ENCODE data around the gene SYNDIG1.

SYNDIG1 gene

GRCh38 chr20:24585796-24586522 is 116.5 kb downstream of the SYNDIG1 start:
- DNase-seq (ENCODE audit: low read depth) = no peak

- DNase-seq (ENCODE audit: low read depth) = no peak
These were observed 117.1 kb downstream of the SYNDIG1 start for GRCh38 chr20:24586523-24586840.

- DNase-seq (ENCODE audit: low read depth) = no peak
These were observed 118.1 kb downstream of the SYNDIG1 start for GRCh38 chr20:24587384-24588046.

DNA sequence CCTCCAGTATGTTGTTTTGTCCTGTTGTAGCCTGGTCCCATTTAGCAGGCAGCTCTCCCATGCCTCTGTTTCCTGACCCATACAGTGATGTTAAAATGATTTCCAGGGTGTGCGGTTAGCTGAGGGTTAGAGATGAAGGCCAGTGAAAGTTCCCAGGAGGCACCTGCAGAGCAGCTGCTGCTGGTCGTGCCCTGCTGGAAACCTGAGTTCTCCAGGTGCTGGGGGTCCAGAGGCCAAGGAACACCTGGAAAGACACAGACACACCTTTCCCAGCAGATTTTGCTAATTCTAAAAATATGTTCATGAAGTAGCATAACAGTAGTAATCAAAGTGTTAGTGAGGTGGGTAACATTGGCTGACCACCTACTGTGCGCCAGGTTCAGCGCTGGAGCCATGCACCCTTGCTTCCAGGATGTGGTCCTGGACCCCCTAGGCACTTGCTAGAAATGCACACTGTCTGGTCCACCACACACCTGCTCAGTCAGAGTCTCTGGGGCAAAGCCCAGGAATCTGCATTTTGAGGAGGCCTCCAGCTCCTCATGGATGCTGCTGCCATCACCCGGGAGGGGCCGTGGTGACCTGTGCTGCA is 118.7 kb downstream of the SYNDIG1 start:
- DNase-seq (ENCODE audit: low read depth) = no peak

DNA sequence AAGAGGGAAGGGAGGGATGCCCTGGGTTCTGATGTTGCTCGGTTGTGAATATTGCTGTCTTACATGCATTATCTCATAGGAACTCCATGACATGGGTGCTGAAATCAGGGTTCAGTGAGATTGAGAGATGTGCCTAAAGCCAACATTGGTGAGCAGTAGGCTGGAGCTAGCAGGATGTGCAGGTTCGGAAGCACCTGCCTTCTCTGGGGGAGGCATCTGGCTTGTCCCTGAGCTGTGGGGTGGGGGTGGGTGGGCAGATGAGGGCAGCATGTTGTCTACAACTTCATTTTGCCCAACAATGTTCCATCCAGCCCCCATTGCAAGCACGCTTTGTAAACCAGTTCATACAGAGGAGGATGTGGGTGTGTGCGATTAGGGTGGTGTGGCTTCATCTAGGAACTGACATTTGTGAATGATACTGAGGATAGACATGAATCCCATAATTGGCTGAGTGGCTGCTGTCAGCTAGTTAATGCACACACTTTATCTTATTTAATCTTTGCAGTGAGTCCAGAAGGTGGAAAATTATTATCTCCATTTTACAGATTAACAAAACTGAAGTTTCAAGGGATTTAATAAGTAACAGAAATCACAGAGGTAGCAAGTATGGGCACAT is 119.4 kb downstream of the SYNDIG1 start:
- DNase-seq (ENCODE audit: low read depth) = no peak

DNA sequence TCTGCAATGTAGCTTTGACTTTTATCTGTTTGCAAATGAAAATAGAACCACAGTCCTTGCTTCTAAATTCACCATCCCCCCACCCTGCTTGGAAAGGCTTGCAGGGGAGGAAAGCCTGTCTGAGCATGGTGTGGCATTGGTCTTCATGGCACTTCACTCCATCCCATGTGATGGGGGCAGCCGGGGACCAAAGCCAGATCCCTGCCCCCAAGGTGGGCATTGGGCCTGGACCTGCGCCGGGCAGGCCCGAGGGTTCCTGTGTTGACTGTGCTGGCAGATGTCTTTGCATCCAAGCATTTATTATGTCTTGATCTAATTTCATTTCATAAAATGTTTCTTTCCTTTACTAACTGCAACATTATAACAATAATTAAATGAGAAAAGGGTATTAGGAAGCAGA is 120.0 kb downstream of the SYNDIG1 start:
- DNase-seq (ENCODE audit: low read depth) = no peak

DNA sequence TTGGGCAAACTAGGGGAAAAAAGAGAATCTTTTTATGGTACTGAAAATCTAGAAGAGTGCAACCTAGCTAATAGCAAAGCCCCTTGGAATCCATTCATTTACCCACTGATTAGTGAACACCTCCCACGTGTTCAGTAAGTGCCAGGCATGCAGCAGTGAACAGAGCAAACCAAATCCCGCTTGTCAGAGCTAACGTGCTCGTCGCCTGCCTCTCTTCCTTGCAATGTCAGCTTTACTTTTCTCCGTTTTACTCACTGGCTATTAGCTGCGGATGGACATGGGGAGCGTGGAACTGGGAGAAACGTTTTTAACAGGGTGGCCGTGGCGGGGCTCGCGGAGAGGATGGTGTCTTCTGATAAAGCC is 120.4 kb downstream of the SYNDIG1 start:
- no peak for DNase-seq (ENCODE audit: low read depth)

- DNase-seq (ENCODE audit: low read depth) = no peak
These were observed 121.0 kb downstream of the SYNDIG1 start for GRCh38 chr20:24590178-24590982.

GRCh38 chr20:24597051-24597450 is 127.6 kb downstream of the SYNDIG1 start:
- no peak for DNase-seq (ENCODE audit: low read depth)

DNA sequence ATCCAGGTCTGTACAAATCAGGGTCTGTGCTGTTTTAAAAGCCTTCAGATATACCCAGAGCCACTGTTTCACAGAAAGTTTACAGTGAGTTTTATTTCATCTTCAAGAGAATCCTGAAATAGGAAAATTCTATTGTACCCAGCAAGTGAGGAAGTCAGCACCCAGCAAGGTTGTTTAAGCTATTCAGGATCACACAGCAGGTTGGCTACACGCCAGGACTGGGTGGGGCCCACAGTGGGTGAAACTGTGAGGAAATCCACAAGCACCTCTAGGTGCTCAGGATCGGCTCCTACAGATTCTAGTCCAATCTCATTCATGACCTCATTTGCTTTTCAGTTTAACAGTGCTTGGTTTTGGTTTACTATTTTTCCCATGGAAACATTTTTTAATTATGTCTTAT is 128.9 kb downstream of the SYNDIG1 start:
- DNase-seq (ENCODE audit: low read depth) = no peak

DNA sequence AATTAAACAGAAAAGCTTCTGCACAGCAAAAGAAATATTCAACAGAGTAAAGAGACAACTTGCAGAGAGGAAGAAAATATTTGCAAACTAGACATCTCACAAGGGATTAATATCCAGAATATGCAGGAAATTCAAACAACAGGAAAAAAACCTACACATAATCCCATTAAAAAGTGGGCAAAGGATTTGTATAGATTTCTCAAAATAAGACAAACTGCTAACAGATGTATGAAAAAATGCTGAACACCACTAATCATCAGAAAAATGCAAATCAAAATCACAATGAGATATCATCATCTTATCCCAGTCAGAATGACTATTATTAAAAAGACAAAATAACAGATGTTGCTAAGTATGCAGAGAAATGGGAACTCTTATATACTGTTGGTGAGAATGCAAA is 129.6 kb downstream of the SYNDIG1 start:
- no peak for DNase-seq (ENCODE audit: low read depth)

DNA sequence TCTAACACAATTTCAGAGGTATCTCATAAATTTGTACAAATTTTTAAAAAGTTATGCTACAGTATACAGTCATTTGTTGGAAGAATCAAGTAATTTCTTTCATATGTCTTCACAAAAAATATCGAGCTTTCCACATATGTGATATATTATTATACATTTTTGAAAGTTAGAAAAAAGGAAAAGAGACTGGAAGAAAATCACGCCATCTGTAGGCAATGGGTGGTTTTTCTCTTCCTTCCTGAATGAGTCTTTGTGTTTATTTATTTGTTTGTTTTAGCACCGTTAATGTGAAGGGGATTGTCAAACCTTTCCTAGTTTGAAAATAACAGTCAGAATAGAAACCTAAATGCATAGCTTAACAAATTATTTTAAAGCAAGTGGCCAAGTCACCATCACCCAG is 130.6 kb downstream of the SYNDIG1 start:
- no peak for DNase-seq (ENCODE audit: low read depth)

- no peak for DNase-seq (ENCODE audit: low read depth)
These were observed 134.0 kb downstream of the SYNDIG1 start for GRCh38 chr20:24603454-24603853.

DNA sequence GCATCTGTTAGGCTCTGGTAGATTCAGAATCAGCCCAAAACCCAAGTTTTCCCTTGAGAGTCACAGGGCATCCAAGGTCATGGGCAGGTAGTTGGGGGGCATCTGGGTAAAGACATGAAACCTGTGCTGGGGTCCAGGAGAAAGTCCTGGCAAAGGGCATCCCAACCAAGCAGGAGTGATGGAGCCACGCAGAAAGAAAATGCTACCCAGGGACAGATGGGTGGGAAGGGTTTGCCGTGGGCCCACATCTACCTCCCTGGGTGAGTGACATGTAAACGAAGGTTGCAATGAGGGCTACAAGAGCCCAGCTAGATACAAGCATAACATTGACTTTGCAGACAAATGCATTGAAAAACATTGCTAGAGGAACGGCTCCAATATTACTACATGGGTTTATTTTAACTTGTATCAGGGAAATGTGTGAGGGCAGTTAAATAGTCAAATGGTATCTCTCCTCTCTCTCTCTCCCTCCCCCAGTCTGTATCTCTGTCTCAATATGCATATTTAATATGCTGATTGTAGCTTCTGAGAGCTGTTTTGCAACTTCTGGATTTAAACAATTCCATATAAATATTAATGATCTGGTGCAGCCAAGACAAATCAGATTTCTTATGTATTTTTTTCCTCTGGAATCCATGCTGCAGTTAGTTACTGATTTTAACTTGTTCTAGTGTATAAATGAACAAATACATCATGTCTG is 135.7 kb downstream of the SYNDIG1 start:
- no peak for DNase-seq (ENCODE audit: low read depth)

DNA sequence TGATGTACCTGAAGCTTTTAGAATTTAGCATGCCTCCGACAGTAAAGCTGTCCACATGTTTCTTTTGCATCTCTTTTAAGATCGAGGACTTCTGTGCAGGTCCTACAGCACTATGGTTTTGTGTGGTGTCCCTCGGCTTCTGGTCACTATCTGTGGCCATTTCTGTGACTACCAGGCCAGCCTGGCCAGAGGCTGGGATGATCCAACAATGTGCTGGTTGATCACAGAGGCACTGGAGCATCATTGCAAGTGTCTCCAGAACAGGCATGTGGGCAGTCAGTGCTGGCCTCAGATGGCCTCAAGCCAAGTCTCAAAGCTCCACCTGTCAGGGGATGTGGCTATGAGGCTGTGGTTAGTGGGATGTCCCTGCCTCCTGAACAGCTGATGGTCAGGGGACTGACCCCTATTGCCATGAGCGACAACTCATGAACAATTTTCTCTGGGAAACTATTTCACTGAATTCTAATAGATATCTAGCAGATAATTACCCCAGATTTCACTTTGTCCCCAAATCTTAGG is 136.6 kb downstream of the SYNDIG1 start:
- no peak for DNase-seq (ENCODE audit: low read depth)

DNA sequence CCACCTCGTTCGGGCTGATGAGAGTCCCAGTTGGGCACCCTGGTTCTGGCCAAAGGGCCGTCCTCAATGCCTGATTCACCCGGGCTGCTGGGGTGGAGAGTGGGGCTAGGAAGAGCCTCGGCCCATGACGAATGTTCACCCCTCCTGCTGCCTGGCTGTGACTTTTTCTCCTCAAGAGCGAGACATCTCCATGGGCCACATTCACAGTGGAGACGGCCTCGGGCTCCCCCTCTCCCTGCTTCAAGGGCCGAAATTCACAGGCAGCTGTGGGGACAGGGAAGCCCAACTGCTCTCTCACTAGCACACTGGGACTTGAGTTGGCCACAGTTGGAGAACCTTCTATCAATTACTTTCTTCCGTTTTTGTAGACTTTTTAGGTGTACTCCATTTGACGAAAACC is 138.0 kb downstream of the SYNDIG1 start:
- no peak for DNase-seq (ENCODE audit: low read depth)

DNA sequence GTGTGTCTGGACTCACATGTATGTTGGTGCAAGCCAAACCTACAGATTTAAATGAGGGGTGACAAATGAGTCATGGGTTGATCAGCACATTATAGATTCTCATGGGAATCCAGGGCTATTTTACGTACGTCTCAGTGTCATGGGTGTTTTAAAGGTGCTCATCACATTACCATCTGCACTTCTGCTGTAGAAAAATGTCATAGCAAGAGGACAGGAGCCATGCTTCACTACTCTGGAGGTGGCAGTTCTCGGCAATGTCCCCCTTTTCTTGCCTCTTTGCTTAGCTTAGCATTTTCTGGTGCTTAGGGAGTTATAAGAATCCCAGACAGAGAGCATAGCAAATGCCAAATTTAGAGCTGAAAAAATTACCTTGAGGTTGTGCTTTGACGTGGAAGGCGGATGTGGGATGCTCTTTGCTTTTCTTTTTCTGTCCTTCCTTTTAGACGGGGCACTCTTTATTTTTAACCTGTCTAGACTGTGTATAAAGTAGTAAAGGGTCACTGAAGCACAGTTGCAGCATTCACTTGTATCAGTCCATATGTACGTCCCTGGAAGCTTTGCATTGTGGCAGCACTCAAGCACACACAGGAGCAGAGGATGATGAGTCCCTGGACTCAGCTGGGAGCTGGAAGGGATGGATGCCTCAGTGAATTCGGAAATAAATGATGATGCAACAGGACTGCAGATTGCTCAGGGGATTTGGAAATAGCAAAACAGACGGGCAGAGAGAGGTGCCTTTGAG is 139.7 kb downstream of the SYNDIG1 start:
- DNase-seq (ENCODE audit: low read depth) = no peak

GRCh38 chr20:24609757-24610156 is 140.3 kb downstream of the SYNDIG1 start:
- DNase-seq (ENCODE audit: low read depth) = no peak

DNA sequence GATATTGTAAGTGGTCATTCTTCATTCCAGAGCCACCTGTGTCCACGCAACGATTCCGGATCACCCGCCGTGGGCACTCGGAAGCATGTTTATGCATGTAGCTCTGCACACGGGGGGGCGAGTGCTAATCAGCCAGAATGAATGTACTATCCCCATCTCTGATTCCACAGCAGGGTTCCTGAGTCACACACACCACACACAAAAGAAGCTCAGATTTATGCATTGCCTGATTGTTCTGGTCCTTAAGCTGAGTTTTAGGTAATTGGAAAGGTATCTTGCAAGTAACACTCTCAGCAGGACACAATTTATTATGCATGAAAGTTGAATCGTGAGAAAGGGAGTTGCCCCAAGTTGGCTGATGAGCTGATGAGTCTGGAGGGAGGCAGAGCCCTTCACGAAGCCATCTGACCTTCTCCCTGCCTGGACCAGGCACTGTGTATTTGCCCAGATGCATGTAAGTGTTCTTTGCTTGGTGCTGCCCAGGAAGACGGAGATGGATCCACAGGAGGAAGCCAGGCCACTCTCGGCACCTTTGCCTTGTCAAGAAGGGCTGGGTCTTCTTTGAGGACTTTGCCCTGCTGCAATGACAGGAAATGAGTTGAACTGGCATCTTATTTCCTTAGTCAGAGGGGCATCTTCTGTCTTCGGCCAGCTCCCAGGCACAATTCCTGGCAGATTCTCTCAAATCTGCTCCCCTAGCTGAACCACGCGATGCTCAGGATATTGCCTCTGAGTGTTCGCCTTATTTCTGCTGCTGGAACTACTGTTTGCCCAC is 141.1 kb downstream of the SYNDIG1 start:
- no peak for DNase-seq (ENCODE audit: low read depth)

Data from fibroblast of the conjunctiva (primary cell).